GM18861 (cell line): ENCODE data around the gene EIF5A2.

Experiments used
- ATAC-seq: cut with Tn5 transposase; IDR thresholded peaks from one replicate; pipeline ENCODE4 v1.9.1; 2021; ENCODE audit not compliant: unreplicated experiment

EIF5A2 gene

GRCh38 chr3:170862618-170863374, 45.6 kb downstream of the EIF5A2 start:
- ATAC-seq = no peak

- ATAC-seq = no peak
Measured at GRCh38 chr3:170858599-170858998, 49.8 kb downstream of the EIF5A2 start.

GRCh38 chr3:170852324-170852723, 56.1 kb downstream of the EIF5A2 start:
- ATAC-seq = no peak

- ATAC-seq = no peak
Measured at GRCh38 chr3:170848292-170848917, 60.0 kb downstream of the EIF5A2 start.

- ATAC-seq = no peak
Measured at GRCh38 chr3:170844377-170844776, 64.1 kb downstream of the EIF5A2 start.

- ATAC-seq = no peak
Measured at GRCh38 chr3:170840291-170840859, 68.1 kb downstream of the EIF5A2 start.

- no peak for ATAC-seq
Measured at GRCh38 chr3:170839518-170840100, 68.8 kb downstream of the EIF5A2 start.
